ENCODE measurements around the gene RYR2. TPM values are rescaled to one million over a fixed set of nuclear protein-coding genes. Genes with fewer than 3 reads are reported as not detected.

RYR2 gene
- total RNA-seq, 1 experiment from 2014 or later, result 3.4 TPM

- Histone ChIP-seq H3K4me2 (ENCODE audit: insufficient read depth, insufficient read length, low read length) (no peak overlapping the region), H3K23me2 (ENCODE audit: insufficient read length, low read depth, low read length, poor library complexity, severe bottlenecking) (no peaks in the 10 kb centered on the region), H3T11ph (ENCODE audit: low read length) (no peak overlapping the region), H2AK5ac (ENCODE audit: insufficient read length, low read length) (no peak overlapping the region), H2BK12ac (ENCODE audit: insufficient read length, low read depth, low read length) (no peak overlapping the region), H4K8ac (replicated peaks; ENCODE audit: insufficient read length, low read depth, low read length) (no peak overlapping the region), H3K4me1 (ENCODE audit: insufficient read depth, low read length) (no peaks in the 10 kb centered on the region), H2BK120ac (ENCODE audit: low read depth, low read length, poor library complexity, severe bottlenecking) (no peak overlapping the region), H3K56ac (ENCODE audit: insufficient read length, low read depth, low read length) (no peak overlapping the region), H3K9ac (ENCODE audit: extremely low read depth, insufficient read length, low read length) (no peak overlapping the region), H3K14ac (ENCODE audit: insufficient read depth, low read length) (no peak overlapping the region), H3K27me3 (ENCODE audit: insufficient read depth, low read length) (no peaks in the 10 kb centered on the region), H4K91ac (ENCODE audit: insufficient read length, low read depth, low read length) (no peak overlapping the region), H3K18ac (ENCODE audit: insufficient read length, low read depth, low read length) (no peak overlapping the region), H3K79me1 (ENCODE audit: insufficient read depth, low read depth, low read length, poor library complexity, severe bottlenecking) (no peaks in the 10 kb centered on the region), H4K20me1 (ENCODE audit: control insufficient read depth, insufficient read depth, insufficient read length) (no peaks in the 10 kb centered on the region), H3K23ac (ENCODE audit: insufficient read length, low read depth, low read length) (no peak overlapping the region), H2BK20ac (ENCODE audit: low read depth, low read length, poor library complexity, severe bottlenecking) (no peak overlapping the region), H3K27ac (ENCODE audit: insufficient read length, low read depth, low read length) (no peak overlapping the region), H3K79me2 (ENCODE audit: insufficient read depth, low read length) (no peaks in the 10 kb centered on the region), H3K4ac (ENCODE audit: low read depth, low read length) (no peak overlapping the region), H2BK5ac (ENCODE audit: insufficient read length, low read length) (no peak overlapping the region), H3K9me3 (ENCODE audit: control insufficient read depth, low read depth, low read length) (no peaks in the 10 kb centered on the region), H4K5ac (ENCODE audit: insufficient read length, low read depth, low read length) (no peak overlapping the region), H2BK15ac (ENCODE audit: low read depth, low read length) (no peak overlapping the region), H2AFZ (ENCODE audit: low read length) (no peak overlapping the region)
- no peak for TF ChIP-seq CTCF (conservative IDR thresholded peaks at IDR 0.05)
- Mint-ChIP-seq H3K9me3 (no peaks in the 10 kb centered on the region; a peak in 1 of 5 replicates), H3K27me3 (ENCODE audit: low read depth) (no peaks in the 10 kb centered on the region), H3K27ac (no peak overlapping the region), H3K4me1 (no peaks in the 10 kb centered on the region), H3K4me3 (no peak overlapping the region), H3K36me3 (ENCODE audit: insufficient read depth in 1 of 3, low read depth in 3 of 3) (peaks cover 0 to 5% (median 0%) of the 10 kb centered on the region in 3 experiments; a peak in 2 of 7 replicates)
- WGBS (ENCODE audit: extremely low coverage, insufficient read length, low lambda C conversion rate), result no CpG with 5 or more reads among the region's 2 CpGs
- DNase-seq, result no peak
These were observed 486.6 kb downstream of the RYR2 start for GRCh38 chr1:237528545-237528944.
